Ovary (tissue), 3 donors: Measurements from ENCODE around the gene SORBS1.

ENCODE experiments used
- CTCF ChIP-seq, 3 donors: fragments of 450-650 bp in 2 of 3; fragments of 200-600 bp in 1 of 3; IDR thresholded peaks; one replicate each; pipeline versions ENCODE4 v1.5.1 to v1.8.0; 2016 to 2022; ENCODE audit warnings: antibody characterized with exemption in 3 of 3, mild to moderate bottlenecking in 1 of 3
- EP300 ChIP-seq: sonication (generic); formaldehyde crosslinking; IDR thresholded peaks from one replicate; pipeline ENCODE4 v1.6.1; 2017; ENCODE audit warnings: antibody characterized with exemption
- POLR2A ChIP-seq: fragments of 450-650 bp; IDR thresholded peaks from one replicate; pipeline ENCODE4 v1.6.1; 2017; ENCODE audit warnings: antibody characterized with exemption, mild to moderate bottlenecking, moderate library complexity
- donor health status: DM: no; HTN: no; CAD: no.

GRCh38 chr10:95560278-95561176 lies 644 bp downstream of the SORBS1 start:
- no peak for TF ChIP-seq POLR2A
- no peak for TF ChIP-seq EP300
- TF ChIP-seq CTCF (IDR thresholded peaks at IDR 0.05) = no peak
